Fibroblast of peridontal ligament (primary cell): ENCODE data around the gene OSCP1.
"Not testable (repeated sequence)": the region's sequence is repeated elsewhere in the genome, so short reads cannot be mapped to it uniquely, and the experiment has no call there.

Experiments
- DNase-seq: peaks from one replicate; pipeline ENCODE4 v3.0.0-alpha.2; 2010; ENCODE audit errors: extremely low read depth

Gene OSCP1

GRCh38 chr1:36450270-36450918, at the start of gene OSCP1:
TSS of gene OSCP1 (minus strand) at chr1:36450451. CDS start at chr1:36450369, 82 bp downstream.
- DNase-seq = peak; percentile 97

- DNase-seq = no peak
Measured at GRCh38 chr1:36497207-36497606, 47.0 kb upstream of the OSCP1 start.

GRCh38 chr1:36494971-36495370, 44.7 kb upstream of the OSCP1 start:
- no peak for DNase-seq

- no peak for DNase-seq
Measured at GRCh38 chr1:36493524-36493923, 43.3 kb upstream of the OSCP1 start.

DNA sequence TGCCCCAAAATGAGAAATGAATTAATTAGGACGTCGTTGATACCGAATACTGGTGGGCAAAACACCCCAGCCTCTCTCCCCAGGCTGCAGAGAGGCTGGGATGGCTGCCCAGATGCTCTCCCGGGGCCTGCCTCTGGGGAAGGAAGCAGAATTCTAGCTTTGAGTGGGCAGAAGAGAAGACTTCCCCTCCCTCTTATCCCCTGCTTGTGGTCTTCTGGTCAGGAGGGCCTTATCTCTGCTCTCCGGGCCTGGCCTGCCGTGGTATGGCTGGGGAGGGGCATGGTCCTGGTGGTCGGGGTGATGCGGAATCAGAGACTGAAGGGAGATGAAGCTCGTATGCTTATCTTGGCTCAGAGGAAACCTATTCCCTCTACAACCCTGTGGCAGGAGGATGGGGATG, 42.2 kb upstream of the OSCP1 start:
- no peak for DNase-seq

GRCh38 chr1:36489258-36490051, 39.2 kb upstream of the OSCP1 start:
- DNase-seq = not testable (repeated sequence)

DNA sequence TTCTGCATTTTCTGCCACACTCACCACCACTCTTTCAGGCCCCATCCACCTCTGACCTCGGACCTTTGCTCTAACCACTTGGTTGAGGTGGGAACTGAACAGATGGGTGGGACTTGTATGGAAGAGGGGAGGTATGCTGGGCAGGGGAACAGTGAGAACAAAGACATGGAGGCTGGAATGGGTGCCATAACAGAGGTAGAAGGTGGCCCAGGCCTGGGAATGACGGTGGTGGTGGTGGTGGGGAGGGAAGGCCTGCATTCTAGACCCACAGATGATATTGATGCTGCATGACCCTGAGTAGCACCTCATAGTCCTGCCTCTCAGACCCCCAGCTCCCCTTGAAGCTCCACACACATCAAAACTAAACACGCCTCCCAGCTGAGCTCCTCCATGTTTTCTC, 37.7 kb upstream of the OSCP1 start:
- no peak for DNase-seq

DNA sequence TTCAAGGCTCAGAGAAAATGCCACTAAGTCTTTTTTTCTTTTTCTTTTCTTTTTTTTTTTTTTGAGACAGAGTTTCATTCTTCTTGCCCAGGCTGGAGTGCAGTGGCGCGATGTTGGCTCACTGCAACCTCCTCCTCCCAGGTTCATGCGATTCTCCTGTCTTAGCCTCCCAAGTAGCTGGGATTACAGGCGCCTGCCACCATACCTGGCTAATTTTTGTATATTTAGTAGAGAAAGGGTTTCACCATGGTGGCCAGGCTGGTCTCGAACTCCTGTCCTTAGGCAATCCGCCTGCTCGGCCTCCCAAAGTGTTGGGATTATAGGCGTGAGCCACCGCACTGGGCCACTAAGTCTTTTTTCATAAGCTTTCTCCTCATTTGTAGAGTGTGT, 37.1 kb upstream of the OSCP1 start:
- not testable (repeated sequence) for DNase-seq

DNA sequence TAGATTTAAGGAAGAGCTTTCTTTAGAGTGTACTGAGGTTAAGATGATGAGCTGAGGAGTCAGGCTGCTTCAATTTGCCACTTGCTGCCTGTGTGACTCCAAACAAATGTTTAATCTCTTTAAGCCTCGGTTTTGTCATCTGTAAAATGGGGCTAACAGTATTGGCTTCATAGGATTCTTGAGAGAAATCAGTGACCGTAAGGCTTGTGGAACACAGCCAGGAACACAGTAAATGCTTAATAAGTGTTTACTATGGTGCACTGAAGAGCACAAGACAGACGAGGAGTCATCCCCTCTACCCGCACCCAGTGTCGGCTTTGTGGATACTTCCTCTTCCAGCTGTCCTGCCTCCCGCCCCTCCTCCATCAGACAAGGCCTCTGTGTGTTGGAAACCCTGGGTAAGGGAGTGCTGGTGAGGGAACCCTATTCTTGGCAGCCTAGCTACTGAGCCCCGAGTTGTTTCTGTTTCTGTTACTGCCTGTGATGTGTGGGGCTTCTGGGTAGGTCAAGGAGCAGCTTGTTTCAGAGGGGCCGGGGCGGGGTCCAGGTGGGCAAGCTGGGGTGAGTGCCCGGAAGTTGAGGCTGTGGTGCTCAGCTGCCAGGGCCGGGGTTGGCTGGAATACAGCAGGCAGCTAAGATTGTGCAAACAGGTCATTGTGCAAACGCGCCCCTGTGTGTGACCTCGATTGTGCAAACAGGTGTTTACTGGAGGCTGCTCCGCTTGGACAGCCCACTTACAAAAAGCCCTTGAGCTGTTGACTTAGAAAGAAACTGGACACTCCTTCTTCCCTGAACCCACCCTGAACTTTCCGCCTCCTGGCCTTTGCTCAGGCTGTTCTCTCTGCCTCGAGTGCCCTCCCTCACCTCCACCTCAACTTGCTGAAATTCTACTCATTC, 36.4 kb upstream of the OSCP1 start:
- no peak for DNase-seq

GRCh38 chr1:36486093-36486438, 35.8 kb upstream of the OSCP1 start:
- DNase-seq = no peak

GRCh38 chr1:36484099-36484498, 33.8 kb upstream of the OSCP1 start:
- DNase-seq = no peak

DNA sequence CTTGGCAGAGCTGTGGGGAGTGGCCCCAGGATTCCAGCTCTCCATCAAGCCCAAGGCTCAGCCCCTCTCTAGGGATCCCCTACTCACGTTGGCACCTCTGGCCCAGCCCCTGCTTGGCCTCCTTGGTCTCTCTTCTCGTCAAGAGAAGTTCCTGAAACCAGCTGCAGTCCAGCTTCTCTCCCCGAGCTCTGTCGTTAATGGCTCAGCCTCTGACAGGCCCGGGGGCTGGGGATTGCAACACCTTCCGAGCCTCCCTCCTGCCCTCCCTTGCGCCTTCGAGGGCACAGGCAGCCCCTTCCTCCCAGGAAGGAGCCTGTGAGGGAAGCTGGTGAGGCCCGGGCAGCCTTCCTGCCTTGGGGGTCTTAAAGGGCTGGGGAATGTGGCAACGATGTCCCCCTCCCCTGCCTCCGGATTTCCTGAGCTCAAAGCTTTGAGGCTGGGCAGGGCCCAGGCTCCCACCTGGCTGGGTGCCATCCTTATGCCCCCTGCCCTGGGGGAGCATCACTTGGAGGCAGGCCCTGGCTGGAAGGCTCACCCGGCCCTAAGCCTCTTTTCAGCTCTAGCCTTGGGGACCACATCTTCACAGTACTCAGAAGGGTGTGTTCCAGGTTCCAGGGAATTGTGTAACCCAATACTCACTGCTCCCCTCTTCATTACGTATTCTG, 32.6 kb upstream of the OSCP1 start, which contains the start of gene CSF3R:
TSS of gene CSF3R (minus strand) at position 190 of the 665 bp plus-strand sequence. CDS start 3,417 bp downstream, outside the sequence.
- DNase-seq = no peak

DNA sequence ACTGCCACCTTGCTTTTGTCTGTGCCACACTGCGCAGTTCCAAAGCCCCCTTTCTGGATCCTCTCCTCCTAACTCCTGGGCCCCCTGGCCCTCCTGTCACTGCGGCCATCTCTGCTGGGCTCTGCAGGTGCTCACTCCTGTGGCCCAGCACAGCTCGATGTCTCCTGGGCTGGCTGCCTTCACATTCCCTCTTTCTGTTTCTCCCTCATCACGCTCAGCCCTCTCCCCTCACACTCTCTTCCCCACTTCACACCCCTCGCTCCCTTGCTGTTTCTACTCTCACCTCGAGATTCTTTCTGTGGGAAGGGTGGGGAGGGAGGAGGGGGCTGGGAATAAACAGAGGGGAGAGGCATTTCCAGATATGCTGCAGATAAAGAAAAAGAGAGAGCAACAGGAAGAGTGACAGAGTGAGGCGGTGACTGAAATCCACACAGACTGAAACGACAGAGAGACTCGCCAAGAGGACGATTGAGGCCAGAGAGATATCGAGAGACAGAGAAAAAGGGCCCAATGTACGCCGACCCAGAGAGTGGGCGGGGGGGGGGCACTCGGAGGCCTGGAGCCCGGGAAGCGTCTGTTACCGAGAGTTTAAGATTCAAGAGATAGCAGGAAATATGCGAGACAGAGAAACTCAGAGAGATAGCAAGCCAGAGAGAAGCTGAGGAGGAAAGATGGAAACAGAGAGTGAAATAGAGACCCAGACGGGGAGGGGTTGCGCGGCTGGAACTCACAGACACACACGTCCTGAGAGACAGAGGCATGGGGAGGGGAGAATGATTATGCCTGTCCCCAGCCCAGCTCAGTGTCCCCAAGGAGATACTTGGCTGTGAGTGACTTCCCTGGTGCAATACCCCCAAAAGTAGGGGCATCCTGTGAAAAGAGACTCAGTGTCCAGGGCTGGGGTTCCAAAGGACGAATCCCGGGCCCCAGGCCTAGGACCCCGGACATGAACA, 31.8 kb upstream of the OSCP1 start:
- no peak for DNase-seq

- DNase-seq = no peak
Measured at GRCh38 chr1:36481091-36481490, 30.8 kb upstream of the OSCP1 start.

DNA sequence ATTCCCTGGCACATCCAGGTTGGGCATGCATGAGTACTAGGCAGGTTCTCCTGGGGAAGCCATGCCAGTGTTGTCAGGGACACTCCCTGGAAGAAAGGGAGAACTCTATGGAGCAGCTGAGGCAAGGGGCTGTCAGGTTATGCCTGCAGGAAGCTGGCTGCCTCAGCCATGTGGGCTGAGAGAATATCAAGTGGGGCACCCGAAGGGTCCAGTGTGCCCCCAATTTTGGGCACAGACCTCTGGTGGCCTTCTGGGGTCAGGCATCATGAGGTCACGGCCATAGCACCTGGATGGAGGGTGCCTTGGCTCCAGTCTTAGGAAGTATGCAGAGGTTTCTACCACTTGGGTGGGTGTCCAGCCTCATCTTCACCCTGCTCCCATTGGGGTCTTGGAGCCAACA, 29.9 kb upstream of the OSCP1 start:
- DNase-seq = no peak

DNA sequence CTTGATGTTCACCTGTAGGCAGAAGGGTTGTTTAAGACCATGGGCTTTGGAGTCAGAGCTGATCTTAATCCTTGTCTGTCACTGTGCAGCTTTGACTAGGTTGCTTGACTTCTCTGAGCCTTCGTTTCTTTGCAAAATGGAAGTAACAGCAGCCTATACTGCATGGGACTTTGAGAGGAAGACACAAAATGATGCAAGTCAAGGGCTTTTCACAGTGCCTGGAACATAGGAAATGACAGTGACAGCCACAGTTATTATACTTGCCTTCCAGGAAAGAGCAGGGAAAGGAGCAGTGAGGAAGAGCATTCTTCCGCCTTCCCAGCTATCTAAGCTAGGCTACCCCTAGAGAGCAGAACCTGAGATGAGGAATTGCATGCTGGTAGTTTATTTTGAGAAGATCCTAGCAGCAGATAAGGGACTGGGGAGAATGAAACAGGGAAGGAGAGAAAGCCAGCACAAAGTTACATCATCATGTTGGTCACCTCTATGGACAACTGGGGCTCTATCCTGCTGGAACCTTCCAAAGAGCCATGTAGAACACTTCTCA, 29.3 kb upstream of the OSCP1 start:
- no peak for DNase-seq

GRCh38 chr1:36477615-36478014, 27.4 kb upstream of the OSCP1 start:
- DNase-seq = not testable (repeated sequence)

GRCh38 chr1:36476945-36477344, 26.7 kb upstream of the OSCP1 start:
- no peak for DNase-seq

GRCh38 chr1:36475910-36476604, 25.8 kb upstream of the OSCP1 start:
- no peak for DNase-seq

DNA sequence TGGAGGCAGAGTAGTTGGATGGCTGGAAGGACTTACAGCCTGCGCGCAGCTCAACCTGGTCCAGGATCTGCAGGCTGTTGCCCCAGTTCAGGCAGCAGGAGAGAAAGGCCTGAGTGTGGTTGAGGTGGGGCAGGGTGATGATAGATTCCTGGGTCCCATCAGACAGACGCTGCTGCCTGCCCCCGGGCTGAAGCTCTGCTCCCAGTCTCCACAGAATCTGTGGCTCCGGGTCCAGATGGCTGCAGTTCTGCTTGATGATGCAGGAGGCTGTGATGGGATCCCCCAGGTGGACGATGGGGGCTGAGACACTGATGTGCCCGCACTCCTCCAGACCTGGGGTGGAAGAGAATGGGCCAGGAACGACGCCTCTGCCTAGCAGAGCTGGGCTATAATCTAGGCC, 25.1 kb upstream of the OSCP1 start:
- no peak for DNase-seq
